Heart left ventricle (tissue), 16 donors: ENCODE data around the gene SFPQ. TPM values are rescaled to one million over a fixed set of nuclear protein-coding genes. Genes with fewer than 3 reads are reported as not detected.

ENCODE experiments used
- ATAC-seq, 4 donors: fragments of 200-7000 bp; cut with Tn5 transposase; one replicate each; pipeline ENCODE4 v1.9.1; 2020 to 2022; ENCODE audit warnings: moderate library complexity in 4 of 4, mild to moderate bottlenecking in 3 of 4, moderate number of reproducible peaks in 1 of 4
- DNase-seq, 5 donors: peaks; one replicate each; pipeline ENCODE4 v3.0.0-alpha.2; 2020
- H3K27ac ChIP-seq, 12 donors: fragments of 200-600 bp; sonication (generic) in 4 of 12; one replicate each; pipeline versions ENCODE4 v1.5.0 to v1.8.0; 2016 to 2022; ENCODE audit warnings: mild to moderate bottlenecking in 2 of 12
- H3K27me3 ChIP-seq, 9 donors: fragments of 200-600 bp; sonication (generic) in 2 of 9; one replicate each; pipeline versions ENCODE4 v1.5.1 to v1.8.0; 2016 to 2022; ENCODE audit warnings: mild to moderate bottlenecking in 3 of 9
- H3K36me3 ChIP-seq, 9 donors: fragments of 200-600 bp; sonication (generic) in 2 of 9; one replicate each; pipeline versions ENCODE4 v1.5.0 to v1.8.0; 2018 to 2022; ENCODE audit warnings: mild to moderate bottlenecking in 2 of 9
- H3K4me1 ChIP-seq, 12 donors: fragments of 200-600 bp; sonication (generic) in 4 of 12; one replicate each; pipeline versions ENCODE4 v1.5.0 to v1.8.0; 2016 to 2022; ENCODE audit warnings: mild to moderate bottlenecking in 3 of 12
- H3K4me3 ChIP-seq, 12 donors: fragments of 200-600 bp; sonication (generic) in 4 of 12; one replicate each; pipeline versions ENCODE4 v1.5.0 to v1.8.0; 2017 to 2022; ENCODE audit warnings: mild to moderate bottlenecking in 9 of 12, moderate library complexity in 4 of 12
- H3K9me3 ChIP-seq, 12 donors: fragments of 200-600 bp; sonication (generic) in 4 of 12; one replicate each; pipeline versions ENCODE4 v1.5.0 to v1.8.0; 2016 to 2022; ENCODE audit warnings: mild to moderate bottlenecking in 1 of 12
- CTCF ChIP-seq, 12 donors: fragments of 200-600 bp; sonication (generic) in 4 of 12; IDR thresholded peaks; one replicate each; pipeline versions ENCODE4 v1.5.0 to v1.8.0; 2018 to 2022; ENCODE audit warnings: antibody characterized with exemption in 12 of 12, mild to moderate bottlenecking in 5 of 12
- POLR2A ChIP-seq, 2 donors: fragments of 450-650 bp; IDR thresholded peaks; one replicate each; pipeline ENCODE4 v1.6.1; 2017; ENCODE audit warnings: antibody characterized with exemption in 2 of 2, mild to moderate bottlenecking in 2 of 2, moderate library complexity in 2 of 2
- WGBS, 4 donors: extraction: QIAGEN DNeasy Blood & Tissue Kit in 2 of 4; methylation state at CpG; one replicate each; pipeline versions ENCODE4 v1.1.5 to v1.1.7; 2013 to 2018; 5-methylcytosine and 5-hydroxymethylcytosine counted together
- intact Hi-C, 10 donors: fragments of 100-400 bp; cut with DNase I; formaldehyde crosslinking; loops; one replicate each; pipeline versions ENCODE4 v1.11.1 to v1.14.2; 2022
- polyA plus RNA-seq, 2 donors: library from polyadenylated mRNA; stranded (reverse); fragments of 200-250 nt; gene quantifications; one replicate each; pipeline ENCODE4 v1.2.3, GENCODE V29; 2013
- total RNA-seq, 9 donors: library from RNA; depleted of rRNA in 2 of 9; stranded (reverse); fragments of >200 nt in 2 of 9; fragmentation: NEBNext Ultra II Directional in 3 of 9; extraction: Animal tissue kit (Norgen Biotek cat#: 25700) in 3 of 9; gene quantifications; one replicate each; pipeline versions ENCODE4 v1.1.0 to v1.2.4, GENCODE V29; 2016 to 2023
- donor health status: ischemic (EF 13 %, LVEDD 7.1; RV severe dilation, severe dysfunction).
- donor health status: healthy with polysubstance abuse.
- donor health status: DM: no; HTN: yes; CAD: no.
- donor health status: DM: no; HTN: no; CAD: no.
- donor health status: ischemic (EF 25% LVEDD 6.9; RV normal size, moderate dysfunction).
- donor health status: ischemic (EF 25% LVEDD 5.7; RV mildly dilated, moderate dysfunction).
- donor health status: healthy.
- donor health status: DM: yes; HTN: yes; CAD: no.
- donor health status: ischemic (EF 35%, LVEDD 5.7; RV mildly dilated, moderate dysfunction).
- donor health status: nonischemic (EF 11% LVEDD 7.7; RV severe dilation, severe dysfunction).
- donor health status: DM: yes; HTN: yes; CAD: no.
- donor health status: PGD.
- donor health status: ischemic (EF 29% LVEDD 5.4; RV normal size, mild dysfunction).
- donor health status: nonischemic (EF 23%, LVEDD 6.1; RV moderate dilation, normal function).

Gene SFPQ
- total and polyA plus RNA-seq, 11 donors: 58.6 to 114 (median 76.4) TPM

GRCh38 chr1:35202048-35202719 lies 9.2 kb upstream of the SFPQ start:
- H3K9me3 ChIP-seq: no peaks in the 10 kb centered on the region
- intact Hi-C loops: loop anchor here in 9 of 10 donors (1.0 to 10.0 kb wide), 10 partner anchors 63 to 523 kb away; partner anchors contain the start of gene ZMYM4 (in 2 of the 9)
- WGBS, 4 donors: 27 to 31% (median 30%) methylated on average over 6 of the region's 6 CpGs
- no peaks in the 10 kb centered on the region for H3K36me3 ChIP-seq
- TF ChIP-seq POLR2A (IDR thresholded peaks at IDR 0.05): no peak
- peak; percentile 74 to 93 (median 82) for TF ChIP-seq CTCF (IDR thresholded peaks at IDR 0.05)
- DNase-seq (peak in 4 of 5 donors; percentile 55 to 69 (median 61)), ATAC-seq (peak in 3 of 4 donors; percentile 93 to 97 (median 95))
- peak overlapping the region in 2 of 12 donors; percentile 6 to 19 for H3K4me3 ChIP-seq
- no peak overlapping the region for H3K27ac ChIP-seq
- H3K4me1 ChIP-seq: peaks cover 0 to 8% (median 0%) of the 10 kb centered on the region in 12 donors
- H3K27me3 ChIP-seq: no peaks in the 10 kb centered on the region

- H3K4me3 ChIP-seq: no peak overlapping the region
- WGBS, 4 donors: 40 to 50% (median 42%) methylated on average over 2 of the region's 2 CpGs
- TF ChIP-seq POLR2A (IDR thresholded peaks at IDR 0.05): no peak
- no peak for TF ChIP-seq CTCF (IDR thresholded peaks at IDR 0.05)
- no peak for DNase-seq
- no peak overlapping the region for H3K27ac ChIP-seq
- H3K36me3 ChIP-seq: no peaks in the 10 kb centered on the region
- no peak for ATAC-seq
- no peaks in the 10 kb centered on the region for H3K27me3 ChIP-seq
- H3K9me3 ChIP-seq: no peaks in the 10 kb centered on the region
- H3K4me1 ChIP-seq: peaks cover 0 to 8% (median 0%) of the 10 kb centered on the region in 12 donors
- intact Hi-C loops: loop anchor here in 9 of 10 donors (1.0 to 10.0 kb wide), 10 partner anchors 63 to 523 kb away; partner anchors contain the start of gene ZMYM4 (in 2 of the 9)
These were observed 8.7 kb upstream of the SFPQ start for GRCh38 chr1:35201631-35202030.

- Histone ChIP-seq H3K36me3 (peaks cover 0 to 46% (median 42%) of the 10 kb centered on the region in 9 donors), H3K27ac (peak overlapping the region; percentile 97 to 100 (median 98)), H3K27me3 (no peaks in the 10 kb centered on the region), H3K4me1 (peaks cover 9 to 49% (median 41%) of the 10 kb centered on the region in 12 donors), H3K4me3 (peak overlapping the region; percentile 85 to 100 (median 99)), H3K9me3 (no peaks in the 10 kb centered on the region)
- ATAC-seq: peak; percentile 21 to 81 (median 68)
- TF ChIP-seq POLR2A (IDR thresholded peaks at IDR 0.05) (peak in 1 of 2 donors; percentile 40), CTCF (IDR thresholded peaks at IDR 0.05) (peak in 8 of 12 donors; percentile 11 to 66 (median 32))
- WGBS, 4 donors: 0 to 1% (median 0%) methylated on average over 34 to 94 of the region's 94 CpGs
- intact Hi-C loops: loop anchor here in 4 of 10 donors (5.0 to 10.0 kb wide), 7 partner anchors 75 to 373 kb away; partner anchors contain the start of genes KIAA0319L (in 2 of the 4), NCDN (in 2 of the 4), ZMYM6 (in 2 of the 4) and ZMYM4 (in 1 of the 4)
- peak; percentile 88 to 94 (median 91) for DNase-seq
These were observed 691 bp downstream of the SFPQ start for GRCh38 chr1:35192056-35192852.
